ENCODE data around the gene PPP2R3A. TPM values are rescaled to one million over a fixed set of nuclear protein-coding genes. Genes with fewer than 3 reads are reported as not detected.
A peak's percentile ranks its signal among the peaks of the same experiment; 100 is the strongest.
"Not testable (repeated sequence)": the region's sequence is repeated elsewhere in the genome, so short reads cannot be mapped to it uniquely, and the experiment has no call there.

PPP2R3A gene
- total RNA-seq, 4 donors from 2014 or later, result 6.8 to 9.6 (median 8.2) TPM

GRCh38 chr3:136152963-136153362 is 187.4 kb downstream of the PPP2R3A start:
- ATAC-seq (ENCODE audit: low FRiP score), result no peak
- TF ChIP-seq, protein P1, sequence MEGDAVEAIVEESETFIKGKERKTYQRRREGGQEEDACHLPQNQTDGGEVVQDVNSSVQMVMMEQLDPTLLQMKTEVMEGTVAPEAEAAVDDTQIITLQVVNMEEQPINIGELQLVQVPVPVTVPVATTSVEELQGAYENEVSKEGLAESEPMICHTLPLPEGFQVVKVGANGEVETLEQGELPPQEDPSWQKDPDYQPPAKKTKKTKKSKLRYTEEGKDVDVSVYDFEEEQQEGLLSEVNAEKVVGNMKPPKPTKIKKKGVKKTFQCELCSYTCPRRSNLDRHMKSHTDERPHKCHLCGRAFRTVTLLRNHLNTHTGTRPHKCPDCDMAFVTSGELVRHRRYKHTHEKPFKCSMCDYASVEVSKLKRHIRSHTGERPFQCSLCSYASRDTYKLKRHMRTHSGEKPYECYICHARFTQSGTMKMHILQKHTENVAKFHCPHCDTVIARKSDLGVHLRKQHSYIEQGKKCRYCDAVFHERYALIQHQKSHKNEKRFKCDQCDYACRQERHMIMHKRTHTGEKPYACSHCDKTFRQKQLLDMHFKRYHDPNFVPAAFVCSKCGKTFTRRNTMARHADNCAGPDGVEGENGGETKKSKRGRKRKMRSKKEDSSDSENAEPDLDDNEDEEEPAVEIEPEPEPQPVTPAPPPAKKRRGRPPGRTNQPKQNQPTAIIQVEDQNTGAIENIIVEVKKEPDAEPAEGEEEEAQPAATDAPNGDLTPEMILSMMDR (IDR thresholded peaks at IDR 0.05), result no peak
- DNase-seq (ENCODE audit: low spot score), result no peak

- TF ChIP-seq, protein P1 (IDR thresholded peaks at IDR 0.05), result no peak
- no peak for DNase-seq (ENCODE audit: low spot score)
- ATAC-seq (ENCODE audit: low FRiP score), result no peak
Measured at GRCh38 chr3:136161516-136161915, 196.0 kb downstream of the PPP2R3A start.

- DNase-seq (ENCODE audit: low spot score), result no peak
- TF ChIP-seq, protein P1 (IDR thresholded peaks at IDR 0.05), result no peak
- no peak for ATAC-seq (ENCODE audit: low FRiP score)
Measured at GRCh38 chr3:136162322-136162721, 196.8 kb downstream of the PPP2R3A start.

GRCh38 chr3:136163607-136164006 is 198.1 kb downstream of the PPP2R3A start:
- not testable (repeated sequence) for ATAC-seq (ENCODE audit: low FRiP score); DNase-seq (ENCODE audit: low spot score)

- DNase-seq (ENCODE audit: low spot score) (no peak), ATAC-seq (ENCODE audit: low FRiP score) (no peak)
- TF ChIP-seq, protein P1 (IDR thresholded peaks at IDR 0.05), result no peak
Measured at GRCh38 chr3:136166507-136166906, 201.0 kb downstream of the PPP2R3A start.

DNA sequence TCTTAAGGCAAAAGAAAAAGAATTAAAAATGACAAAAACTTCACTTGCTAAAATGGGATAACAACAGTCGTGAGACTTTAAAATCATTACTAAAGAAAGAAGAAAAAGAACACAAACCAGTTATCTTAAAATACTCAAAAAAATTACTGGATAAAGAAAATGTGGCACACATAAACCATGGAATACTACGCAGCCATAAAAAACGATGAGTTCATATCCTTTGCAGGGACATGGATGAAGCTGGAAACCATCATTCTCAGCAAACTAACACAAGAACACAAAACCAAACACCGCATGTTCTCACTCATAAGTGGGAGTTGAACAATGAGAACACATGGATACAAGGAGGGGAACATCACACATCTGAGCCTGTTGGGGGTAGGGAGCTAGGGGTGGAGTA is 202.7 kb downstream of the PPP2R3A start:
- not testable (repeated sequence) for ATAC-seq (ENCODE audit: low FRiP score); DNase-seq (ENCODE audit: low spot score)

DNA sequence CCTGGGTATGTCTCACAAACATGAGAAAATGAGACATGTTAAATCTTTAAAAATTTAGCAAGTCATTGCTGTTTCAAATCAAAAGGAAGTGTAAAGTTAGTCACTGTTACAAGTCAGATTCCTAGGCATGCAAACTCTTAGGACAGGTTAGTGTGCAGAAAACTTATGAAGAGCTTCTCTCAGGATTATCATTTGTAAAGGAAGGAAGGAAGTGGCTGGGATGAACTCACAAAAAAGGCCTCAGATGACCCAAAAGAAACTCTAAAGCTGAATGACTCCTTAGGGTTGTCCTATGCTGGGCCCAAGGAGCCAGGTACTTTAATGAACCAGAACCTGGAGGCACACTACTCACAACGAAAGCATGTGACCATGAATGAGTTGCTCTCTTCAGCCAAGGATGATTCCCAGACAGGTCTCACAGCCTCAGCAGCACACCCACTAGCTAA is 205.6 kb downstream of the PPP2R3A start:
- ATAC-seq (ENCODE audit: low FRiP score), result peak; percentile 70

GRCh38 chr3:136173939-136174490 is 208.5 kb downstream of the PPP2R3A start:
- ATAC-seq (ENCODE audit: low FRiP score) (no peak), DNase-seq (ENCODE audit: low spot score) (no peak)
- TF ChIP-seq, protein P1 (IDR thresholded peaks at IDR 0.05), result no peak

More for the DNA sequence above, 205.6 kb downstream of the PPP2R3A start:
- no peak for DNase-seq (ENCODE audit: low spot score)
- TF ChIP-seq, protein P1 (IDR thresholded peaks at IDR 0.05), result no peak

Measured in omental fat pad (tissue), 4 donors.